NCI-H82 (cell line): ENCODE data around the gene UBR4.
"Not testable (repeated sequence)": the region's sequence is repeated elsewhere in the genome, so short reads cannot be mapped to it uniquely, and the experiment has no call there.

Source experiments
- DNase-seq: peaks from one replicate; lab custom pipeline; 2025; lab: John Stamatoyannopoulos, UW

Gene UBR4

GRCh38 chr1:19190468-19190867 lies 19.6 kb downstream of the UBR4 start:
- DNase-seq: no peak

DNA sequence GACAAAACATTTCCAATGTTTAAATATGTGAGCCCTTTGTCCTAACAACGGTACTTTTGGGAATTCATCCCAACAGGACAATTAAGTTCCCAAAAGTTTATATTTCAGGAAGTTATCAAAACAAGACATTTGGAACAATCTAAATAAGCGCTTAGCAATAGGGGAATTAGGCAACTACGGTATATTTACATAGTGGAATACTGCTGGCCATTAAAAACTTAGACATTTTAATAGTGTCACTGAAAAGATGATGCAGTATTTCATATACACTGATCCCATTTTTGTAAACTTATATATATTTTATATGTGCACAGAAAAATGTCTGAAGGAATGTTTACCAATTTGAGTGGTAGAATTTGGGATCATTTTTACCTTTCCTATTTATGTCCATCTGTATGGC lies 20.8 kb downstream of the UBR4 start:
- no peak for DNase-seq

DNA sequence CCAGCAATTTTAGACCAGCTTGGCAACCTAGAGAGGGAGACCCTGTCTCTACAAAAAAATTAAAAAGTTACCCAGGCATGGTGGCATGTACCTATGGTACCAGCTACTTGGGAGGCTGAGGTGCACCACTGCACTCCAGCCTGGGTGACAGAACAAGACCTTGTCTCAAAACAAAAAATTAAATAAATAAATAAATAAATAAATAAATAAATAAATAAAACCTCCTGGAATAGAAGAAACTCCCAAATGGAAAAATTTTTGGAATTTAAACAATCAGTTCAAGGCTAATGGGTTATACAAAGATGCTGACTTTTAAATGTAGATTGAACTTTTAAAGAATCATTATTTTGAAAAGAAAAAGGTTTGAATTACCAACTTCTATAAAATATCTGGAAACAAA lies 22.2 kb downstream of the UBR4 start:
- no peak for DNase-seq

DNA sequence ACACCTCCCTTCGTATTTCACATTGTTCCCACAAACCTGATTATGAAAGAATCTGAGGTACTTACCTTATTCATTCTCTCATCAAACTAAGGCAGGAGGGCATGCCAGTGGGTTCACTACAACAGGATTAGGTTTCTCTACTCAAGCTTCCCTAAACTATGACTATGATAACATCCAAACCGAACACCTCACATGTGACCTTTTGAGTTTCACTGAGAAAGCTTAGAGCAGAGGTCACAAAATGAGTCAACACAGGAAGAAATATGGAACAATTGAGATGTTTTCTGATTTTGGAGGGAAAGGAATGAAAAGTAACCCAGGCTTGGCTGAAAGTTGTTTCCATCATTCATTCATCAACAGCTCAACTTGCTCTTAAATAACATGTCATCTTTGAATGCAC lies 24.1 kb downstream of the UBR4 start:
- no peak for DNase-seq

DNA sequence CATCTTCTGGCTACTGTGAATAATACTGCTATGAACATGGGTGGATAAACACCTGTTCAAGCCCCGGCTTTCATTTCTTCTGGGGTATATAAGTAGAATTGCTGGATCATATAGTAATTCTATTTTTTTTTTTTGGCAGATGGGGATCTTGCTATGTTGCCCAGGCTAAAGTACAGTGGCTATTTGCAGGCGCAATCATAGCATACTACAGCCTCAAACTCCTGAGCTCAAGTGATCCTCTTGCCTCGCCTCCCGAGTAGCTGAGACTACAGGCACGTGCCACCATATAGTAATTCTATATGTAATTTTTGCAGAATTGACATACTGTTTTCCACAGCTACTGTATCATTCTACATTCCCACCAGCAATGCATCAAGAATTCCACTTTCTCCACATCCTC lies 27.8 kb downstream of the UBR4 start:
- no peak for DNase-seq

DNA sequence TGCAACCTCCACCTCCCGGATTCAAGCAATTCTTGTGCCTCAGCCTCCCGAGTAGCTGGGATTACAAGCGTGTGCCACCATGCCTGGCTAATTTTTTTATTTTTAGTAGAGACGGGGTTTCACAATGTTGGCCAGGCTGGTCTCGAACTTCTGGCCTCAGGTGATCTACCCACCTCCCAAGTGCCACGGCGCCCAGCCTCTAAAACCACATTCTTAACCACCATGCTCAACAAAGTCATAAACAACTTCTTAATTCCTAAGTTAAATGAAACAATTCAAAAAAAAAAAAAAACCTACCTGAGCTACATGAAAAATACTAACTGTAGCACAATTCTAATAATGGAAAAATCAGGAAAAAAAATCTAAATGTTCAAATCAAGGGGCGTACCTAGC lies 29.8 kb downstream of the UBR4 start:
- not testable (repeated sequence) for DNase-seq

DNA sequence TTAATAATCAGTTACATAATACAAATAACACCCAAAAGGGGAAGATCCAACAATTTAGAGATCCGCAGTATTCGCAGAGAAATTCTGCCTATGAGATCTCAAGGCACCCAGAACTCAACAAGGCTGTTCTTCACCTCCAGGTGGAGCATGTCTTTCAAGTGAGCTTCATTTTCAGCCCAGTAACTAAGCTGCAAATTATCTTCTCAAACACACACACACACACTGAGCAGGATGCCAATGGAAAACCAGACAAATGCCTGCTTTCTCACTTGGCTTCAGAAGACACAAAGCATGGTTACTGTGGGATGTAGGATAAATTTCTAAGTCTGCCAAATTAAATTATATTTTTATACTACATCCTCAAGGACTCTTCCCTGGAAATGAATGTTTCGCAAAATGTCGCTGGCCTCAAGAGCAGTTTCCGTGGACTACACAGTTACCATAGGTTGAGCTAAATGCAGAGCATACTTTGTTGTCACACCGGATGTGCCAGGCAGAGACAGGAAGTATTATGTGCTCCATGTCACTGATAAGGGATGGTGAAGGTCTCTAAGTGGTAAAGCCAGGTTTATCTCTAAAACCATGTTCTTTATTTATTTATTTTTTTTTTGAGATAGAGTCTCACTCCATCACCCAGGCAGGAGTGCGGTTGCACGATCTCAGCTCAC lies 30.3 kb downstream of the UBR4 start:
- DNase-seq: peak; percentile 53

- no peak for DNase-seq
Observed at GRCh38 chr1:19178734-19179398, 31.2 kb downstream of the UBR4 start.

- DNase-seq: no peak
Observed at GRCh38 chr1:19177811-19178210, 32.3 kb downstream of the UBR4 start.

- DNase-seq: no peak
Observed at GRCh38 chr1:19169642-19170041, 40.4 kb downstream of the UBR4 start.

GRCh38 chr1:19167140-19167539 lies 42.9 kb downstream of the UBR4 start:
- no peak for DNase-seq

- DNase-seq: no peak
Observed at GRCh38 chr1:19166066-19166465, 44.0 kb downstream of the UBR4 start.

DNA sequence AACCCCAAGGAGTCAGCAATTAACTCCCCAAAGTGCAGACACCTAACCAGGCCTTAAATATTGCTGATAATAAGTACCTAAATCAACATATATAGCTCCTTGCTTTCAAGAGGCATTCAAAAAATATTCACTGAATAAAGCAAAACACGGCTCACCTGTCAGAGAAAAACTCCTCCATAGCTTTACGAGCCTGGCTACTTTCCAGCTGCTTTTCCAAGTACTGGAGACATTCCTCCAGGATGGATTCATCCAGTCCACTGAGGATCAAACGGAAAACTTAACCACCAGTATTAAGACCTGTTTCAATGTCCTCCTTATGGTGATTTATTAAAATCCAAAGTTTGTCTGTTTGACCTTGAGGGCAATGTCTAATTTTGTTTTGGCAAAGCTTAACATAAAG lies 44.6 kb downstream of the UBR4 start:
- DNase-seq: no peak

DNA sequence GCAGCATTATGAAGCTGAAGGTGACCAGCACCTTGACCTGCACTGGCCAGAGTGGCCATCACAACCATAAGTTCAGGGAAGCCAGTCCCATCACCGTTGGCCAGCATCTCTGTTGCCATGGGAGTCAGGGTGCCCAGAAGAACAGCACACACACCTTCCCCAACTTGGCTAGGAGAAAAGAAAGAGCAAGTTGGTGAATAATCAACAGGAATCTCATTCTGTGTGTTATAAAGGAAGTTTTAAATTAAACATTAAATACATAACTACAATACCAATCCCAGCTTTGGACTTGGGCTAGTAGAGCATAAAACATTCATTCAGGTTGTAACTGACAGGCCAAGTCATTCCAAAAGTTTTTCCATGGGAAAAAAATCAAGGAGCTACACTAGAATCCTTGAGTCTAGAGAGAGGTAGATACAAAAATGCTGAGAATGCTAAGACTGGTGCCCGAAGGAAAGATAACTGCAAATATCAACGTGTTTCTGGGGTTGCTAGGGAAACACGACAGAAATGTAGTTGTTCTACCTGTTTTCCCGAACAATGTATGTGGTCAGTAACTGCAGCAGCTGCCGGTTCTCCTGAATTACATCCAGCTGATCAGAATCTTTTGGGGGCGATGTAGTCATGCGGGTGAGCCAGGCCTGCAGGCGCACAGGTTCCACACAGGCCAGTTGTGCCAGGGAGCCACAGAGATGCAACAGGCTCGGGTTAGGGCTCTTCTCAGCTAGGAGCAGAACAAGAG lies 45.6 kb downstream of the UBR4 start:
- DNase-seq: no peak

DNA sequence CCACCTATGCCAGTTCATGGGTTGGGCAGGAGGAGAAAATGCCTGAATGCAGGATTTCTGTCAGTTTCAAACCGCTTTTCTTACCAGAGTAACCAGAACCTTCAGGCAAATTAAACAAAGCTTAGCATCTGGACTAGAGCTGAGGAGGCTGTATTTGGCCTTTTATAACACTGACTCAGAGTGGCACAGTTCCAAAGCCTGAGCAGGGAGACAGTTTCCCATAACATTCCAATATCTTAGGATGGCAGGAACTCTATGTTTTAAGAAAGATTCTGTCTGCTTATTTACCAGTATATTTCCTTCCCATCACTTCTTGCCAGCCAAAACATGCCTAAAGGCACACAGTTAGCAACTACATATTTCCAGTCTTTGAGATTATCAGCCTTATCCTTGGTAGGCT lies 46.8 kb downstream of the UBR4 start:
- no peak for DNase-seq

- DNase-seq: no peak
Observed at GRCh38 chr1:19160831-19161230, 49.2 kb downstream of the UBR4 start.

GRCh38 chr1:19157653-19158052 lies 52.4 kb downstream of the UBR4 start:
- no peak for DNase-seq

GRCh38 chr1:19156676-19157075 lies 53.4 kb downstream of the UBR4 start:
- DNase-seq: no peak

DNA sequence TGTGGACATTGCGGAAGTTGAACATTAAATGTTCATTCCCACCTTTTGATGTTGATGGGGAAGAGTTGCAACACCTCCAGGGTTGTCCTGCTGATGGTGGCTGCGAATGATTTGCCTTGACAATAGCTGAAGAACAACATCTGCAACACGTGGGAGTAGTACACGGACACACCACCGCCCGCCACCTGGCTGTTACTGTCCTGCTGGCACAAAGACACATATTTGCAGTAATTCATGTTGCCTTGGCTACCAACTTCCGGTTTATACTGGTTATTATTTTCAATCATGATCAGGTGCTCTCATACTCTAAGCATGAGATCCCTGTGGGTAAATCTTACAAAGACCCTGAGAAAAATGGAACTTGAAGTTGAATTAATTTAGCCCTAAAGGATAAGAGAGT lies 55.2 kb downstream of the UBR4 start:
- DNase-seq: no peak

GRCh38 chr1:19153169-19153568 lies 56.9 kb downstream of the UBR4 start:
- DNase-seq: no peak

- DNase-seq: no peak
Observed at GRCh38 chr1:19151537-19151936, 58.5 kb downstream of the UBR4 start.

DNA sequence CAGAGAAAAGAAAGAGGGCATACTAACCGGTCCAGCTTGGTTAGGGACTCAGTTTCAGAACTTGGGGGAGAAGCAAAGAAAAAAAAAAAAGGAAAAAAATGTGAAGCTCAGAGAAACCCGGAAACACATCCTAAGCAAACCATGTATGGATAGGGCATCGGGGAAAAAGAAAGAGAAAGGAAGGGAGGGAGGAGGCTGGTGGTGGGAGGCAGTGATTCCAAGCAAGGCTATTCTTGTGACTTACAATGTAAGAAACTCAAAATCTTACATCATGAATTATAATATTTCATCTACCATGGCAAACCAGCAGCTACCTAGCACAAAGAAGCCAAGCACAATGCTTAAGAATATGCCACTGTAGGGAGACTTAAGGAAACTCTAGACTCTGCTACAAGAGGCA lies 60.3 kb downstream of the UBR4 start:
- DNase-seq: no peak

DNA sequence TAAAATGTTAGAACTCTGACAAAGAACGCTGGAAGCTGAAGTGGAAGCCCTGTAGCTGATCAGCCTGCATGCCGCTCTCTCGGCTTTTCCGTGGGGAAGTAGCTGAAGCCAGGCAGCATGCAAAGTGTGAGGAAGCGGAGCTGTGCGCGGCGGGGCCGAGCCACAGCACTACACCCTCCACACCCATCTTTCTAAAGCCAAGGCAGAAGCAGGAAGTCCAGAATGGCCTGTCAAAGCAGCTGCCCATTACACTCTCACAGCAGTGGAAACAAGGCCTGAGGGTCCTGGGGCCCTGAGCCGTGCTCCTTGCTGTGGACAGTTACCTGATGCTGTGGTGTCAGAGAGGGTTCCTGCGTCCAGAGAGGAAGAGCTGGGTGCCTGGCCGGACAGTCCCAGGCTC lies 69.6 kb downstream of the UBR4 start:
- DNase-seq: no peak
